Pancreas (tissue), 10 donors: Measurements from ENCODE around the gene HIVEP3. TPM values are rescaled to one million over a fixed set of nuclear protein-coding genes. Genes with fewer than 3 reads are reported as not detected.

ENCODE experiments used
- ATAC-seq, 4 donors: fragments of 200-7000 bp; cut with Tn5 transposase; one replicate each; pipeline versions ENCODE4 v1.8.0 to v1.9.1; 2020; ENCODE audit warnings: mild to moderate bottlenecking in 4 of 4, moderate library complexity in 4 of 4
- DNase-seq, 6 donors: peaks; one replicate each; pipeline ENCODE4 v3.0.0-alpha.2; 2020
- FAIRE-seq: peaks from 2 replicates; lab custom pipeline; 2012; peaks lifted over from hg19 to GRCh38; lab: Jason Lieb, UNC
- H3K27ac ChIP-seq, 4 donors: fragments of 200-600 bp; sonication (generic); 1 replicate in 3 of 4; 2 replicates in 1 of 4; pipeline versions ENCODE4 v1.5.0 to v1.8.0; 2020
- H3K27me3 ChIP-seq, 4 donors: fragments of 200-600 bp; one replicate each; pipeline ENCODE4 v1.8.0; 2021
- H3K36me3 ChIP-seq, 3 donors: fragments of 200-600 bp; sonication (generic) in 1 of 3; one replicate each; pipeline versions ENCODE4 v1.5.0 to v1.8.0; 2020 to 2021
- H3K4me1 ChIP-seq, 3 donors: fragments of 200-600 bp; one replicate each; pipeline ENCODE4 v1.8.0; 2021
- H3K4me3 ChIP-seq, 4 donors: fragments of 200-600 bp; sonication (generic) in 2 of 4; one replicate each; pipeline versions ENCODE4 v1.5.0 to v1.8.0; 2020 to 2021
- H3K9me3 ChIP-seq, 4 donors: fragments of 200-600 bp; one replicate each; pipeline ENCODE4 v1.8.0; 2021
- WGBS, 2 donors: extraction: QIAGEN DNeasy Blood & Tissue Kit; methylation state at CpG; one replicate each; pipeline ENCODE4 v1.1.7; 2013; 5-methylcytosine and 5-hydroxymethylcytosine counted together
- intact Hi-C, 3 donors: fragments of 100-400 bp; cut with DNase I; formaldehyde crosslinking; loops; one replicate each; pipeline versions ENCODE4 v1.11.1 to v1.14.2; 2022
- polyA plus RNA-seq, 2 donors: library from polyadenylated mRNA; stranded (reverse); fragments of 200-250 nt; gene quantifications; one replicate each; pipeline ENCODE4 v1.2.3, GENCODE V29; 2013
- total RNA-seq, 6 donors: library from RNA; stranded (reverse); fragmentation: NEBNext Ultra II Directional in 4 of 6; extraction: Animal tissue kit (Norgen Biotek cat#: 25700) in 4 of 6; gene quantifications; one replicate each; pipeline versions ENCODE4 v1.2.1 to v1.2.4, GENCODE V29; 2021 to 2023
- TF ChIP-seq, protein P1 (sequence below), 4 donors: fragments of 200-600 bp; sonication (generic) in 3 of 4; IDR thresholded peaks; one replicate each; pipeline versions ENCODE4 v1.5.0 to v1.8.0; 2021; ENCODE audit warnings: antibody characterized with exemption in 4 of 4
- donor health status: healthy with polysubstance abuse.
- donor health status: DM: no; HTN: no; CAD: no; lungs with moderate emphysema.
- donor health status: DM: no; HTN: no; CAD: no.
- donor health status: control.
- donor health status: control.
- donor health status: Bipolar disorder and iron deficiency.
- donor health status: DM: yes; HTN: yes; CAD: no.
- donor health status: DM: no; HTN: no; CAD: no.
- donor health status: DM: no; HTN: no; CAD: no.
- donor health status: DM: yes; HTN: yes; CAD: no.

The HIVEP3 gene
- total and polyA plus RNA-seq, 8 donors: 2.7 to 5.0 (median 3.1) TPM

DNA sequence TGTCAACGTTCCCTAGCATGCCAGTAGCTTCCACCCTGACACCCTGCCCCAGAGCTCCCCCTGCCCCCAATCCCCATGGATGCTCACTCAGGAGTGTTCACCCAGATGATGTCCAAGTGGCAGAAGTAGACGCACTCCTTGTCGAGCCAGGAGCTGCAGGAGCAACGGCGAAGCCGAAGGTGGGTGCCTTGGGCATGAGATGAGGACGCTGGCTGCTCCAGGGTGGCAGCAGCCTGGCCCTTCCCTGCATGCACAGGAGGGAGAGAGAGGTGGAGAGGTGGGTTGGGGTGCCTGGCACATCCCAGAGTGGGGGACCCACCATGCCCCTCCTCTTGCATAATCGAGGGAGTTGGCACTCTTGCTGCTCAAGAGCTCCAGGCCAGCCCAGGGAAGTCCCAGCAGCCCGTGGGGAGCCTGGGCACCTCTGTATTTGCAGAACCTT lies 434.7 kb downstream of the HIVEP3 start:
- 60 to 63% methylated on average over 9 of the region's 9 CpGs for WGBS, 2 donors
- Histone ChIP-seq H3K36me3 (no peaks in the 10 kb centered on the region), H3K9me3 (no peaks in the 10 kb centered on the region), H3K27me3 (no peaks in the 10 kb centered on the region), H3K4me3 (peak overlapping the region in 2 of 4 donors; percentile 17 to 23), H3K27ac (peak overlapping the region in 3 of 4 donors; percentile 38 to 82 (median 66)), H3K4me1 (peaks cover 28 to 36% (median 34%) of the 10 kb centered on the region in 3 donors)
- intact Hi-C loops: no loop called here
- FAIRE-seq: no peak
- TF ChIP-seq, protein P1, sequence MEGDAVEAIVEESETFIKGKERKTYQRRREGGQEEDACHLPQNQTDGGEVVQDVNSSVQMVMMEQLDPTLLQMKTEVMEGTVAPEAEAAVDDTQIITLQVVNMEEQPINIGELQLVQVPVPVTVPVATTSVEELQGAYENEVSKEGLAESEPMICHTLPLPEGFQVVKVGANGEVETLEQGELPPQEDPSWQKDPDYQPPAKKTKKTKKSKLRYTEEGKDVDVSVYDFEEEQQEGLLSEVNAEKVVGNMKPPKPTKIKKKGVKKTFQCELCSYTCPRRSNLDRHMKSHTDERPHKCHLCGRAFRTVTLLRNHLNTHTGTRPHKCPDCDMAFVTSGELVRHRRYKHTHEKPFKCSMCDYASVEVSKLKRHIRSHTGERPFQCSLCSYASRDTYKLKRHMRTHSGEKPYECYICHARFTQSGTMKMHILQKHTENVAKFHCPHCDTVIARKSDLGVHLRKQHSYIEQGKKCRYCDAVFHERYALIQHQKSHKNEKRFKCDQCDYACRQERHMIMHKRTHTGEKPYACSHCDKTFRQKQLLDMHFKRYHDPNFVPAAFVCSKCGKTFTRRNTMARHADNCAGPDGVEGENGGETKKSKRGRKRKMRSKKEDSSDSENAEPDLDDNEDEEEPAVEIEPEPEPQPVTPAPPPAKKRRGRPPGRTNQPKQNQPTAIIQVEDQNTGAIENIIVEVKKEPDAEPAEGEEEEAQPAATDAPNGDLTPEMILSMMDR (IDR thresholded peaks at IDR 0.05): no peak
- no peak for DNase-seq
- ATAC-seq: no peak

DNA sequence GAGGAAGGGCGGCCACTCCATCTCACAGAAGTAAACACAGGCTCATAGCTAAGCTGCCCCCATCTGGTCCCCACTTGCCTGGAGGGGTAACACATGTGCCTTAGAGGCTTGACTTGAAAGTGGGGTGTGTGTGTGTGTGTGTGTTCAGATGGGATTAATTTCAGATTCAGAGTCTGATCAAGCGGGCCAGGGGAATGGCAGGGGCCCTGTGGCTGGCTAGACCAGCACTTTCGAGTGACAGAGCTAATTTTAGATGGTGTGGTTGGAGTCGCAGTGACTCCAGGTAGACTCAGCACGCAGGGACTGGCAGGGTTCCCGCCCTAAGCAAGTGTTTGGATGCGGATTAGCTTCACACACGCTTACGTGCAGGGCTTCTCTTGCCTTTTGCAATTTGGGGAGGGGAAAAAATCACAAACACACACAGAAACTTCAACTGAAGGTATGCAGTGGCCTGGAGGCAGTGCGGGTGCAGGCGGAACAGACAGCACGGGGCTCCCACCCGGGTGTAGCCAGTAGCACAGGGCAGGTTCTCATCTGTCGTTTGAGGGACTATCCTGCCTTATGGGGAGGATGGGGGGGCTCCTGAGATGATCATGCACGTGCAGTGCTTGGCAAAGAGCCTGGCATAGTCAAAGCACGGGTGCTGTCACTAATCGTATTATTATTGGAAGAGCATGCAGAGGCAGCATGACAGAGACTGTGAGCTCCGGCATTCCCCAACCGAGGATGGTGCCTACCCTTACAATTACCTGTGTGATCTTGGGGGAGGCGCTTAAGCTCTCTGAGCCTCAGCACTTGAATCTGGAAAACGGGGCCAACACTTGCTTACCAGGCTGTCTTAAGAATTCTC lies 435.5 kb downstream of the HIVEP3 start:
- WGBS, 2 donors: 74 to 80% methylated on average over 21 of the region's 21 CpGs
- peaks cover 28 to 36% (median 34%) of the 10 kb centered on the region in 3 donors for H3K4me1 ChIP-seq
- no peaks in the 10 kb centered on the region for H3K36me3 ChIP-seq
- TF ChIP-seq, protein P1 (IDR thresholded peaks at IDR 0.05): no peak
- H3K9me3 ChIP-seq: no peaks in the 10 kb centered on the region
- H3K27ac ChIP-seq: peak overlapping the region in 1 of 4 donors; percentile 37
- ATAC-seq (no peak), FAIRE-seq (no peak), DNase-seq (peak in 4 of 6 donors; percentile 15 to 46 (median 36))
- H3K4me3 ChIP-seq: no peak overlapping the region
- no peaks in the 10 kb centered on the region for H3K27me3 ChIP-seq
- intact Hi-C loops: no loop called here

DNA sequence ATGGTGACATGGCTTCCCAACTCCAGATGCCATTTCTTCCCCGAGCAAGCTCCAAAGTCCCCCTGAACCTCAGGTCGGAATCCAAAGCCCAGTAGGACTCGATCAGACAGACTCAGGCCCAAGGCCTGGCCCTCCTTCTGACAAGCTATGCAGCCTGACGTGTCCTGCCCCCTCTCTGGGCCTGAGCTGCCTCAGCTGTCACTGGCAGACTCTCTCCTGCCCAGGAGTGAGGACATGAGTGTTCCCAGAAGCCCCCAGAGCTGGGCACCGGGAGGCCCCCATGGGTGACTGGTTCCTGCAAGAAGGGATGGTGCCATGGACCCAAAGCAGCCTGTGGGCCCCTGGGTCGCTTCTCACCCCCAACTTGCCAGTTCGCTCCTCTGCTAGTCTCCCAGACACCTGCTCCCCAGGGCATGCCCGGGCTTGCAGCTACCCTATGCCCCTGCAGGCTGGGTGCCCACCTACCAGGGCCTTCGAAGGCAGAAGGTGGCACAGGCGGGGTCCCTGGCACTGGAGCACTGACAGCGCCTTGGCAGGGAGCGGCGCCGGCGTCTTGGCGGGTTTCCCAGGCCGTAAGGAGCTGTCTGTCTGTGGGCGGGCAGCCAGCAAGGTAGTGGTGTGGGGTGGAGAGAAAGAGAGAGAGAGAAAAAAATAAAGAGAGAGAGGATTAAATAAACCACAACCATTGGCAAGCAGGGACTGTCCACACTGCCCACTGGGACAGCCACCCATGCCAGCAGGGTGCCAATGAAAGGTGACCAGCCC lies 436.5 kb downstream of the HIVEP3 start:
- no peaks in the 10 kb centered on the region for H3K9me3 ChIP-seq
- 29 to 36% methylated on average over 18 of the region's 18 CpGs for WGBS, 2 donors
- H3K4me3 ChIP-seq: no peak overlapping the region
- FAIRE-seq (no peak), DNase-seq (peak; percentile 60 to 95 (median 82)), ATAC-seq (peak; percentile 21 to 43 (median 28))
- H3K36me3 ChIP-seq: no peaks in the 10 kb centered on the region
- TF ChIP-seq, protein P1 (IDR thresholded peaks at IDR 0.05): no peak
- peaks cover 31 to 41% (median 38%) of the 10 kb centered on the region in 3 donors for H3K4me1 ChIP-seq
- H3K27ac ChIP-seq: peak overlapping the region in 3 of 4 donors; percentile 33 to 64 (median 37)
- intact Hi-C loops: no loop called here
- no peaks in the 10 kb centered on the region for H3K27me3 ChIP-seq

DNA sequence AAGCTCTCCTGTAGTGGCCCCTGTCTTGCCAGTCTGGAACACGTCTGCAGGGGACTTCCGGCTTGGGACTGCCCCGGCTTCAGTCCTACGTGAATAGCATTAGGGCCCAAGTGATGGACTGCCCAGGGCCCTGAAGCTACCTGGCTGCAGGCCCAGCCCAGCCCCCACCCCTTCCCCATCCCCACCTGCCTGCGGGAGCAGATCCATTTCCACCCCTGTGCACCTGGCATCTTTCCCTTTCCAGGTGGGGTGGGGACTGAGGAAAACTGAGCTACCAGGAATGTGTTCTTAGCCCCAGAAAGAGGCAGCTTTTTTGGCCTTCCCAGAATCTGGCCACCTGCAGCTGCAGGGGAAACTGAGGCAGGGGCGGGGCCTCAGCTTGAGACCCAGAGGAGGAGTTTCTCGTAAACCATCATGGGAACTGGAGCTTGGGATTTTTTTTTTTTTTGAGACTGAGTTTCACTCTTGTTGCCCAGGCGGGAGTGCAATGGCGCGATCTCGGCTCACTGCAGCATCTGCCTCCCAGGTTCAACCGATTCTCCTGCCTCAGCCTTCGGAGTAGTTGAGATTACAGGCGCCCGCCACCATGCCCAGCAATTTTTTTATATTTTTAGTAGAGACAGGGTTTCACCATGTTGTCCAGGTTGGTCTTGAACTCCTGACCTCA lies 437.5 kb downstream of the HIVEP3 start:
- Histone ChIP-seq H3K27ac (no peak overlapping the region), H3K4me1 (peaks cover 41 to 50% (median 42%) of the 10 kb centered on the region in 3 donors), H3K9me3 (no peaks in the 10 kb centered on the region), H3K27me3 (no peaks in the 10 kb centered on the region), H3K36me3 (no peaks in the 10 kb centered on the region), H3K4me3 (no peak overlapping the region)
- DNase-seq (peak in 3 of 6 donors; percentile 35 to 62 (median 53)), FAIRE-seq (no peak), ATAC-seq (no peak)
- TF ChIP-seq, protein P1 (IDR thresholded peaks at IDR 0.05): no peak
- intact Hi-C loops: no loop called here
- 78 to 82% methylated on average over 15 of the region's 15 CpGs for WGBS, 2 donors
